CD4-positive, alpha-beta T cell (primary cell): Measurements from ENCODE around the gene KRT83. TPM values are rescaled to one million over a fixed set of nuclear protein-coding genes. Genes with fewer than 3 reads are reported as not detected.

Source experiments
- ATAC-seq: fragments of 200-7000 bp; cut with Tn5 transposase; one replicate; pipeline ENCODE4 v1.10.0; 2022; ENCODE audit warnings: mild to moderate bottlenecking; ENCODE audit not compliant: poor library complexity
- CTCF ChIA-PET: fragments of 350-600 bp; sonication (Branson Sonifier 250); formaldehyde crosslinking; loops from one replicate; lab custom pipeline; 2021; ENCODE audit warnings: antibody characterized with exemption, inconsistent platforms; lab: Charles Lee
- POLR2A ChIA-PET: fragments of 350-600 bp; sonication (Branson Sonifier 250); formaldehyde crosslinking; loops from one replicate; lab custom pipeline; 2021; ENCODE audit warnings: antibody characterized with exemption, inconsistent platforms; lab: Charles Lee
- DNase-seq, 14 experiments: peaks; one replicate each; pipeline ENCODE4 v3.0.0-alpha.2; 2013 to 2020; ENCODE audit warnings: mixed read lengths in 2 of 14
- H3K27ac ChIP-seq, 2 donors: one replicate each; pipeline versions ENCODE4 v1.5.1 to v1.7.0; 2013; ENCODE audit warnings: low read length in 2 of 2, low read depth in 1 of 2, mild to moderate bottlenecking in 1 of 2
- H3K27me3 ChIP-seq, 2 experiments: 1 replicate in 1 of 2; 2 replicates in 1 of 2; pipeline versions ENCODE4 v1.6.1 to v1.7.0; 2013; ENCODE audit warnings: low read length in 2 of 2, control low read depth in 1 of 2, mild to moderate bottlenecking in 1 of 2, moderate library complexity in 1 of 2; ENCODE audit not compliant: insufficient read depth in 2 of 2, control insufficient read depth in 1 of 2
- H3K36me3 ChIP-seq: one replicate; pipeline ENCODE4 v1.6.1; 2013; ENCODE audit warnings: low read length, control low read depth; ENCODE audit not compliant: insufficient read depth
- H3K4me1 ChIP-seq: one replicate; pipeline ENCODE4 v1.6.1; 2013; ENCODE audit warnings: low read length, control low read depth; ENCODE audit not compliant: insufficient read depth
- H3K4me3 ChIP-seq: one replicate; pipeline ENCODE4 v1.5.1; 2013; ENCODE audit warnings: mild to moderate bottlenecking, low read length, moderate library complexity
- H3K9me3 ChIP-seq, 2 experiments: 1 replicate in 1 of 2; 2 replicates in 1 of 2; pipeline versions ENCODE4 v1.6.1 to v1.7.0; 2013; ENCODE audit warnings: low read length in 2 of 2, mild to moderate bottlenecking in 2 of 2, control low read depth in 1 of 2, moderate library complexity in 1 of 2; ENCODE audit not compliant: control insufficient read depth in 1 of 2, insufficient read depth in 1 of 2
- H3K27ac Mint-ChIP-seq: one replicate; pipeline ENCODE4 v1.8.0; 2020; ENCODE audit warnings: mixed read lengths
- H3K27me3 Mint-ChIP-seq: one replicate; pipeline ENCODE4 v1.8.0; 2021; ENCODE audit warnings: mixed read lengths
- H3K36me3 Mint-ChIP-seq: one replicate; pipeline ENCODE4 v1.8.0; 2021; ENCODE audit warnings: low read depth, mixed read lengths
- H3K4me1 Mint-ChIP-seq: one replicate; pipeline ENCODE4 v1.8.0; 2021; ENCODE audit warnings: low read depth, mixed read lengths
- H3K4me3 Mint-ChIP-seq: one replicate; pipeline ENCODE4 v1.8.0; 2020; ENCODE audit warnings: mild to moderate bottlenecking, mixed read lengths
- H3K9me3 Mint-ChIP-seq: one replicate; pipeline ENCODE4 v1.8.0; 2020; ENCODE audit warnings: mixed read lengths
- CTCF ChIP-seq: fragments of 200-600 bp; IDR thresholded peaks from one replicate; pipeline ENCODE4 v1.8.0; 2022; ENCODE audit warnings: antibody characterized with exemption, mild to moderate bottlenecking
- intact Hi-C, 2 experiments: fragments of 100-400 bp; cut with DNase I in 1 of 2; cut with micrococcal nuclease in 1 of 2; formaldehyde crosslinking; loops; one replicate each; pipeline versions ENCODE4 v1.15.1 to v1.9.0; 2023 to 2025; cut with DNase I, micrococcal nuclease
- total RNA-seq, 174 experiments: library from RNA in 2 of 174; stranded (reverse) in 2 of 174; gene quantifications; one replicate each; pipeline ENCODE4 v1.2.3 and lab custom pipeline; 2021 to 2026

The KRT83 gene
- total RNA-seq, 2 experiments from 2014 or later, result not detected

GRCh38 chr12:52312086-52312485 is 9.1 kb downstream of the KRT83 start:
- H3K36me3 ChIP-seq, result no peaks in the 10 kb centered on the region
- H3K4me3 ChIP-seq, result no peak overlapping the region
- no peak for ATAC-seq
- peaks cover 7% of the 10 kb centered on the region for H3K4me1 ChIP-seq
- Mint-ChIP-seq H3K9me3 (no peaks in the 10 kb centered on the region), H3K36me3 (no peaks in the 10 kb centered on the region), H3K27me3 (peaks cover 72% of the 10 kb centered on the region), H3K4me3 (no peak overlapping the region), H3K27ac (no peak overlapping the region), H3K4me1 (no peaks in the 10 kb centered on the region)
- TF ChIP-seq CTCF, result no peak
- peak in 1 of 14 experiments; percentile 11 for DNase-seq
- peaks cover 37 to 57% of the 10 kb centered on the region in 2 experiments for H3K27me3 ChIP-seq
- ChIA-PET POLR2A (interaction anchor here (0.6 kb wide), 1 partner anchor 926 kb away, joined by 4 read pairs; no protein-coding TSS in a partner anchor), CTCF (interaction anchor here (1.1 kb wide), 1 partner anchor 15 kb away, joined by 3 read pairs; no protein-coding TSS in a partner anchor)
- H3K27ac ChIP-seq, result no peak overlapping the region
- no peaks in the 10 kb centered on the region for H3K9me3 ChIP-seq
- intact Hi-C loops, result no loop called here

- Mint-ChIP-seq H3K4me1 (no peaks in the 10 kb centered on the region), H3K27ac (no peak overlapping the region), H3K36me3 (no peaks in the 10 kb centered on the region), H3K4me3 (no peak overlapping the region), H3K9me3 (no peaks in the 10 kb centered on the region), H3K27me3 (peaks cover 80% of the 10 kb centered on the region)
- peaks cover 7% of the 10 kb centered on the region for H3K4me1 ChIP-seq
- DNase-seq (peak in 1 of 14 experiments; percentile 10), ATAC-seq (no peak)
- intact Hi-C loops, result no loop called here
- H3K9me3 ChIP-seq, result no peaks in the 10 kb centered on the region
- peaks cover 41 to 61% of the 10 kb centered on the region in 2 experiments for H3K27me3 ChIP-seq
- no peak for TF ChIP-seq CTCF
- ChIA-PET CTCF (interaction anchor here (1.1 kb wide), 1 partner anchor 16 kb away, joined by 3 read pairs; no protein-coding TSS in a partner anchor), POLR2A (interaction anchor here (1.1 kb wide), 1 partner anchor 44 kb away, joined by 3 read pairs; no protein-coding TSS in a partner anchor)
- no peak overlapping the region for H3K4me3 ChIP-seq
- H3K27ac ChIP-seq, result no peak overlapping the region
- no peaks in the 10 kb centered on the region for H3K36me3 ChIP-seq
Observed at GRCh38 chr12:52311285-52311648, 9.9 kb downstream of the KRT83 start.

- TF ChIP-seq CTCF, result no peak
- peak in 1 of 14 experiments; percentile 0 for DNase-seq
Observed at GRCh38 chr12:52310622-52311284, 10.4 kb downstream of the KRT83 start.

More at GRCh38 chr12:52310622-52311284, 10.4 kb downstream of the KRT83 start:
- no peak overlapping the region for H3K27ac ChIP-seq
- no peak for ATAC-seq
- peaks cover 7% of the 10 kb centered on the region for H3K4me1 ChIP-seq
- H3K27me3 ChIP-seq, result peaks cover 41 to 61% of the 10 kb centered on the region in 2 experiments
- H3K4me1 Mint-ChIP-seq, result no peaks in the 10 kb centered on the region
- H3K36me3 ChIP-seq, result no peaks in the 10 kb centered on the region
- H3K36me3 Mint-ChIP-seq, result no peaks in the 10 kb centered on the region
- no peak overlapping the region for H3K4me3 Mint-ChIP-seq
- ChIA-PET POLR2A (interaction anchor here (1.1 kb wide), 1 partner anchor 43 kb away, joined by 3 read pairs; no protein-coding TSS in a partner anchor), CTCF (no interaction called here)
- intact Hi-C loops, result no loop called here
- peaks cover 86% of the 10 kb centered on the region for H3K27me3 Mint-ChIP-seq
- H3K9me3 Mint-ChIP-seq, result no peaks in the 10 kb centered on the region
- H3K27ac Mint-ChIP-seq, result no peak overlapping the region
- H3K9me3 ChIP-seq, result no peaks in the 10 kb centered on the region
- no peak overlapping the region for H3K4me3 ChIP-seq
